HFF-Myc (cell line): ENCODE data around the gene GRAMD4.

Source experiments
- DNase-seq: peaks from one replicate; pipeline ENCODE4 v3.0.0-alpha.2; 2011; ENCODE audit warnings: low read depth; ENCODE audit errors: extremely low read depth
- H3K4me3 ChIP-seq: replicated peaks from 2 replicates; pipeline ENCODE4 v1.5.1; 2011; ENCODE audit warnings: low read depth, mild to moderate bottlenecking, control low read depth, low read length
- TF ChIP-seq, protein P1 (sequence below): IDR thresholded peaks from 2 replicates; pipeline ENCODE4 v1.5.1; 2012; ENCODE audit warnings: mild to moderate bottlenecking, low read depth, low read length, control low read depth; ENCODE audit errors: missing control alignments

The GRAMD4 gene

GRCh38 chr22:46626911-46627805 lies 7.0 kb downstream of the GRAMD4 start:
- DNase-seq: no peak
- TF ChIP-seq, protein P1, sequence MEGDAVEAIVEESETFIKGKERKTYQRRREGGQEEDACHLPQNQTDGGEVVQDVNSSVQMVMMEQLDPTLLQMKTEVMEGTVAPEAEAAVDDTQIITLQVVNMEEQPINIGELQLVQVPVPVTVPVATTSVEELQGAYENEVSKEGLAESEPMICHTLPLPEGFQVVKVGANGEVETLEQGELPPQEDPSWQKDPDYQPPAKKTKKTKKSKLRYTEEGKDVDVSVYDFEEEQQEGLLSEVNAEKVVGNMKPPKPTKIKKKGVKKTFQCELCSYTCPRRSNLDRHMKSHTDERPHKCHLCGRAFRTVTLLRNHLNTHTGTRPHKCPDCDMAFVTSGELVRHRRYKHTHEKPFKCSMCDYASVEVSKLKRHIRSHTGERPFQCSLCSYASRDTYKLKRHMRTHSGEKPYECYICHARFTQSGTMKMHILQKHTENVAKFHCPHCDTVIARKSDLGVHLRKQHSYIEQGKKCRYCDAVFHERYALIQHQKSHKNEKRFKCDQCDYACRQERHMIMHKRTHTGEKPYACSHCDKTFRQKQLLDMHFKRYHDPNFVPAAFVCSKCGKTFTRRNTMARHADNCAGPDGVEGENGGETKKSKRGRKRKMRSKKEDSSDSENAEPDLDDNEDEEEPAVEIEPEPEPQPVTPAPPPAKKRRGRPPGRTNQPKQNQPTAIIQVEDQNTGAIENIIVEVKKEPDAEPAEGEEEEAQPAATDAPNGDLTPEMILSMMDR: no peak

GRCh38 chr22:46627806-46628482 lies 7.8 kb downstream of the GRAMD4 start:
- DNase-seq: no peak
- no peak overlapping the region for H3K4me3 ChIP-seq
- TF ChIP-seq, protein P1: no peak

More at GRCh38 chr22:46626911-46627805, 7.0 kb downstream of the GRAMD4 start:
- no peak overlapping the region for H3K4me3 ChIP-seq

DNA sequence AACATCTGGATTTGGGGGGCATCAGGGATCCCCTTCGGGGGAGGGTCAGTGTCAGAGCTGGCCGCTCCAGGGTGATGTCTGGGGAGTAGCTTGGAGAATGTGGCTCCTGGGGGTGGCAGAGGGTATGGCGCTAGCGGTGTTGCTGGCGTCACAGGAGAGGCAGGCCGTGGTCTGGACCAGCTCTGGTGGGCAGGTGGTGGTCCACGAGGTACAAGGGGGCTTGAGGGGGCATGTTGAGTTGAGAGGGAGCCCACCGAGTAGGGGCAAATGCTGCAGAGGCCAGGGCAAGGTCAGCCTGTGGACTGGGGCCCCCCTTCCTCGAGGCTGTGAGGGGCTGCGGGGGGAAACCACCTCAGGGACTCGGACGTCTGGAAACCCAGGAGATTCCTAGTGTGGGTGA lies 8.6 kb downstream of the GRAMD4 start:
- TF ChIP-seq, protein P1: no peak
- no peak for DNase-seq

DNA sequence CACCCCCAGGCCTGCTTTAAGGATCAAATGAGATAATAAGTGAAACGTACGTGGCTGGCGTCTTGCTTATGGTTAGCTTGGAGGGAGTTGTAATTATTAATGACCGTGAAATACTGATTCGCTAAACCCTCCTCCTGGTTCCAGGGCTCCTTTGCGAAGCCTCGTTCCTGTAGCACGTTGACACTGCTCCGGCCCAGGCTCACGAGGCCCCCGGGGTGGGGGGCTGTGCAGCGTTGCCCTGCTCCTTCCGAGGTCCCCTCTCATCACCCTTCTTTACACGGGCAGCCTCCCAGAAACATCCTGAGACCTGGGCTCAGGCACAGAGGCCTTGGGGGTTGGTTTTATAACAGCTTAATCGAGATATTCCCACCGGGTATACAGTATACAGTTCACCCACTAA lies 9.1 kb downstream of the GRAMD4 start:
- TF ChIP-seq, protein P1: no peak

More for the DNA sequence above, 8.6 kb downstream of the GRAMD4 start:
- H3K4me3 ChIP-seq: no peak overlapping the region

DNA sequence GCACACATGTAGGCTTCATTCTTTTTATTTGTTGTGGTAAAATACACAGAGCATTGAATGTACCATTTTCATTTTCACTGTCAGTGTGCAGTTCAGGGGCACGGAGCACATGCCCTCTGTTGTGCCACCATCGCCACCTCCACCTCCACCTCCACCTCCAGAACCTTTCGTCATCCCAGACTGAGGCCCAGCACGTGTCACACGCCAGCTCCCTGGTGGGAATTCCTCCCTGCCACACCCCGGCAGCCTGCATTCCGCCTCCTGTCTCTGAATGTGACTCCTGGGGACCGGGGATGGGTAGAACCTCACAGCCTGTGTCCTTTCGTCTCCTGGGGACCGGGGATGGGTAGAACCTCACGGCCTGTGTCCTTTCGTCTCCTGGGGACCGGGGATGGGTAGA lies 10.9 kb downstream of the GRAMD4 start:
- TF ChIP-seq, protein P1: no peak
- DNase-seq: no peak
- H3K4me3 ChIP-seq: no peak overlapping the region

More for the DNA sequence above, 9.1 kb downstream of the GRAMD4 start:
- no peak for DNase-seq
- H3K4me3 ChIP-seq: no peak overlapping the region

DNA sequence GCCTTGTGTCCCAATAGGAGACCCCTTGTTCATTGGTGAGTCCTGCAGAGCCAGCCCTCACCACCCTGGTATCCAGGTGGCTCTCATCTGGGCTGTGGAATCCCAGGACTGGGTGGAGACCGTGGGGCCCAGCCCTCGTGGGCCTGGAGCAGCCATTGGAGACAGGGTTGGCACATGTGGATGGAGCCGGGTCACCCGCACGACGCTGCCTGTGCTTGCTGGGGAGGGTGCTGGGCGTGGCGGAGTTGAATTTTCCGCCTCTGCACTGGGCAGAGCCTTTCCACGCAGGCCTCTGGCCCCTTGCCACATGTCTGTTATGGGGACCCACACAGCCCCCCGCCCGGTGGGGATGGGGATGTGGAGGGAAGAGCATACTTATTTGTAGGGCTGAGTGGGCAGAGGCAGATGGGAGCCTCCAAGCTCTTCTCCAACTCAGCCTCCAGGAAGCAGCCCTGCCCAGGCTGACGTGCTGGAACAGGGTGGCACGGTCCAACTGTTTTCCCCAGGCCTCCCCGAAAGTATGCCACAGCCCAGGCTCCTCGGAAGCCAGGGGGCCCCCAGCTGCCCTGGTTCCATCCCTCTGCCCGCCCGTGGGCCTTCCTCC lies 12.6 kb downstream of the GRAMD4 start:
- no peak overlapping the region for H3K4me3 ChIP-seq
- TF ChIP-seq, protein P1: no peak
- no peak for DNase-seq
